Measurements from ENCODE around the gene ENOX1. TPM values are rescaled to one million over a fixed set of nuclear protein-coding genes. Genes with fewer than 3 reads are reported as not detected.

Gene ENOX1
- total and polyA plus RNA-seq, 9 of the 15 experiments (the other 6 are each of a cell fraction or from before 2014, with no cell fraction given): not detected

DNA sequence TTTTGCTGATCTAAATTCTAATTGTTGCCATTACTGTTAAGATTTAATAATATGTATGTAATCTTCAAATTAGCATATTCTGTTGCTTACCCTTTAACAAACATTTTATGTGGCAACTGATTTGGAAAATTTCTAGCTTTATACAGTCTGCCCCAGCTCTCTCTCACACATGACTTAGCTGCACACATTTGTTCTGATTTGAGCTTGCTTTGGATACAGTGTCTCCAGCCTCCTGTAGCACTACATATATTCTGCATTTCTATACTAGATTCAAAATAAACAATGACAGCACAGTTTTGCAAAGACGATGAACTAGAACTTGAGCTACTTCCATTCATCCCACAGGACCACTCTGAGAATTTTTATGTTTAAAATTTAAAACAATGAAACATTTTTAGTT is 508.6 kb downstream of the ENOX1 start:
- Histone ChIP-seq H3K27ac (ENCODE audit: extremely low read depth, low read depth, low read length) (no peak overlapping the region), H4K20me1 (replicated peaks; ENCODE audit: control insufficient read depth, insufficient read depth, low read length) (no peaks in the 10 kb centered on the region), H3K4me2 (ENCODE audit: insufficient read depth, low read length) (no peak overlapping the region), H3K79me2 (ENCODE audit: control insufficient read depth, insufficient read depth, low read length) (no peaks in the 10 kb centered on the region), H3K9me3 (replicated peaks; ENCODE audit: control insufficient read depth, insufficient read depth, low read depth, low read length) (no peaks in the 10 kb centered on the region), H3K27me3 (ENCODE audit: control insufficient read depth in 2 of 2, insufficient read depth in 2 of 2, low read length in 2 of 2) (no peaks in the 10 kb centered on the region), H3K4me1 (replicated peaks in 1 of 2; ENCODE audit: control insufficient read depth in 2 of 2, insufficient read depth in 2 of 2, low read length in 2 of 2) (no peaks in the 10 kb centered on the region), H3K36me3 (ENCODE audit: control insufficient read depth, insufficient read depth, low read length) (no peaks in the 10 kb centered on the region), H3K4me3 (no peak overlapping the region), H3K9ac (ENCODE audit: insufficient read depth in 1 of 2, low read depth in 2 of 2, low read length in 2 of 2) (no peak overlapping the region), H3K9me1 (ENCODE audit: control insufficient read depth, insufficient read depth, low read length) (no peaks in the 10 kb centered on the region), H2AFZ (ENCODE audit: low read depth, low read length) (no peak overlapping the region)
- CTCF ChIA-PET (ENCODE audit: low intra/inter-chr PET ratio): no interaction called here
- DNase-seq (ENCODE audit: extremely low read depth in 1 of 4, low spot score in 3 of 4): no peak
- TF ChIP-seq ZNF165 (CRISPR knock-in tag; IDR thresholded peaks at IDR 0.05; ENCODE audit: borderline replicate concordance) (no peak), NR1H2 (CRISPR knock-in tag; IDR thresholded peaks at IDR 0.05) (no peak), TAF1 (IDR thresholded peaks at IDR 0.05; ENCODE audit: control insufficient read depth, extremely low read depth, insufficient read depth, low read length, severe bottlenecking) (no peak), FOXA1 (IDR thresholded peaks at IDR 0.05; ENCODE audit: borderline replicate concordance) (no peak), KAT2B (IDR thresholded peaks at IDR 0.05; ENCODE audit: low read depth, low read length) (no peak), HNRNPUL1 (IDR thresholded peaks at IDR 0.05; ENCODE audit: low read length) (no peak), HDAC3 (IDR thresholded peaks at IDR 0.05; ENCODE audit: borderline replicate concordance, partially characterized antibody) (no peak), LCOR (CRISPR knock-in tag; IDR thresholded peaks at IDR 0.05) (no peak), MAFK (IDR thresholded peaks at IDR 0.05; ENCODE audit: low read length) (no peak), BRF1 (IDR thresholded peaks at IDR 0.05; ENCODE audit: borderline replicate concordance, extremely low read depth, insufficient read length) (no peak), POLR2AphosphoS2 (IDR thresholded peaks at IDR 0.05; ENCODE audit: low read length) (no peak), ARNT (IDR thresholded peaks at IDR 0.05) (no peak), CBFA2T3 (IDR thresholded peaks at IDR 0.05) (no peak), PHF20 (IDR thresholded peaks at IDR 0.05; ENCODE audit: partially characterized antibody) (no peak), ZNF785 (CRISPR knock-in tag; IDR thresholded peaks at IDR 0.05) (no peak), SOX6 (IDR thresholded peaks at IDR 0.05) (no peak), ZSCAN32 (CRISPR knock-in tag; IDR thresholded peaks at IDR 0.05) (no peak)
- TF ChIP-seq, protein P1, sequence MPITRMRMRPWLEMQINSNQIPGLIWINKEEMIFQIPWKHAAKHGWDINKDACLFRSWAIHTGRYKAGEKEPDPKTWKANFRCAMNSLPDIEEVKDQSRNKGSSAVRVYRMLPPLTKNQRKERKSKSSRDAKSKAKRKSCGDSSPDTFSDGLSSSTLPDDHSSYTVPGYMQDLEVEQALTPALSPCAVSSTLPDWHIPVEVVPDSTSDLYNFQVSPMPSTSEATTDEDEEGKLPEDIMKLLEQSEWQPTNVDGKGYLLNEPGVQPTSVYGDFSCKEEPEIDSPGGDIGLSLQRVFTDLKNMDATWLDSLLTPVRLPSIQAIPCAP (CRISPR knock-in tag; IDR thresholded peaks at IDR 0.05; ENCODE audit: borderline replicate concordance): no peak
- TF ChIP-seq, protein P2, sequence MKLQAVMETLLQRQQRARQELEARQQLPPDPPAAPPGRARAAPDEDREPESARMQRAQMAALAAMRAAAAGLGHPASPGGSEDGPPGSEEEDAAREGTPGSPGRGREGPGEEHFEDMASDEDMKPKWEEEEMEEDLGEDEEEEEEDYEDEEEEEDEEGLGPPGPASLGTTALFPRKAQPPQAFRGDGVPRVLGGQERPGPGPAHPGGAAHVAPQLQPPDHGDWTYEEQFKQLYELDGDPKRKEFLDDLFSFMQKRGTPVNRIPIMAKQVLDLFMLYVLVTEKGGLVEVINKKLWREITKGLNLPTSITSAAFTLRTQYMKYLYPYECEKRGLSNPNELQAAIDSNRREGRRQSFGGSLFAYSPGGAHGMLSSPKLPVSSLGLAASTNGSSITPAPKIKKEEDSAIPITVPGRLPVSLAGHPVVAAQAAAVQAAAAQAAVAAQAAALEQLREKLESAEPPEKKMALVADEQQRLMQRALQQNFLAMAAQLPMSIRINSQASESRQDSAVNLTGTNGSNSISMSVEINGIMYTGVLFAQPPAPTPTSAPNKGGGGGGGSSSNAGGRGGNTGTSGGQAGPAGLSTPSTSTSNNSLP (IDR thresholded peaks at IDR 0.05; ENCODE audit: borderline replicate concordance, low read depth, low read length): no peak
- 0% methylated on average over 1 of the region's 1 CpG for WGBS (ENCODE audit: insufficient coverage, low coverage, missing lambda C conversion rate)
- FAIRE-seq: no peak
- in situ Hi-C loops (cut with MboI) (no loop called here), intact Hi-C loops (cut with micrococcal nuclease) (no loop called here)
- POLR2A ChIA-PET: no interaction called here
- BruUV-seq (replicated peaks): no TSS peak
- no peak for ATAC-seq
